Lower leg skin (tissue), 3 donors: ENCODE results near the gene SORBS2.

Experiments used
- CTCF ChIP-seq, 3 donors: fragments of 450-650 bp; IDR thresholded peaks; one replicate each; pipeline ENCODE4 v1.5.1; 2016; ENCODE audit warnings: antibody characterized with exemption in 3 of 3, mild to moderate bottlenecking in 3 of 3, moderate library complexity in 2 of 3
- POLR2A ChIP-seq, 2 donors: fragments of 450-650 bp; IDR thresholded peaks; one replicate each; pipeline ENCODE4 v1.6.1; 2016 to 2017; ENCODE audit warnings: antibody characterized with exemption in 2 of 2, mild to moderate bottlenecking in 1 of 2, moderate library complexity in 1 of 2

- TF ChIP-seq CTCF (IDR thresholded peaks at IDR 0.05) (no peak), POLR2A (IDR thresholded peaks at IDR 0.05) (no peak)
Measured at GRCh38 chr4:185723631-185724260, 88.2 kb downstream of the SORBS2 start.
